HG02610 (cell line): ENCODE measurements around the gene IP6K1.
"Not testable (repeated sequence)": the region's sequence is repeated elsewhere in the genome, so short reads cannot be mapped to it uniquely, and the experiment has no call there.

Experiments
- ATAC-seq: cut with Tn5 transposase; IDR thresholded peaks from one replicate; pipeline ENCODE4 v1.9.1; 2021; ENCODE audit warnings: mild to moderate bottlenecking, moderate library complexity; ENCODE audit not compliant: unreplicated experiment

The IP6K1 gene

DNA sequence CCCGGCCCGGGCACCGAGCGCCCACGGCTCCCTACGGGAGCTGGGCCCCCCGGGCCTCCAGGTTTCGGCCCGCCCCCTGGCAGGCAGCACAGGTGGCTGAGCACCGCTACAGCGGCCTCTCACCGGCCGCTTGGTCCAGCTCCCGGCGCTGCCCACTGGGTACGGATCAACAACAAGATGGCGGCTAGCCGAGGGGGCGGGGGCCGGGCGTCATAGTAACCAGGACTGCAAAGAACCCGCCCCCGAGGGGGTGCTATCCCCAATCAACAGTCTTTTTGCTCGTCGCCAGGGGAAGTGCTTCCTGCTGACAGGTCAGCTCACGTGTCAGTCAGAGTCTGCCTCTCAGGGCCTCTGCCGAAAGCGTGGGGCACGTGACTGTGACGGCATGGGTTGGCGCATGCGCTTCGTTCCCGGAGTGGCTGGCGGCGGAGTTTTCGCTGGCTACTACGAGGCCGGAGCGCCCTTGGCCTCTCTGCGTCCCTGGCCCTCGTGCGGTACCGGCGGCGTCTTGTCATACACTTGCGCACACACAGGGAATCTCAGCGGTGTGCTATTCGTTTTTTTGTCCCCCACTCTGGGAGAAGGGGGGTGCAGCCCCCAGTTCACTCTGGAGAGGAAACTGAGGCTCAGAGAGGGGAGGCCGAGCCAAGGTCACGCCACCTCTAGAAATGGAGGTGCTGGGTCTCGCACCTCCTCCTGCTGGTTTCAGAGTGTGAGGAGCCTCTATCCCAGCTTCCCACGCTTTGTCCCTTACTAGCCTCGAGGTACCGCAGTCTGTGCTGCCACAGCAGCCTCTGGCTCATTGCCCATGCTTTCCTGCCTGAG lies at the start of gene IP6K1:
Gene IP6K1, minus strand, starts transcription at position 186 of the 825 bp plus-strand sequence. CDS start 38,502 bp downstream, outside the sequence.
- peak; percentile 99 for ATAC-seq

DNA sequence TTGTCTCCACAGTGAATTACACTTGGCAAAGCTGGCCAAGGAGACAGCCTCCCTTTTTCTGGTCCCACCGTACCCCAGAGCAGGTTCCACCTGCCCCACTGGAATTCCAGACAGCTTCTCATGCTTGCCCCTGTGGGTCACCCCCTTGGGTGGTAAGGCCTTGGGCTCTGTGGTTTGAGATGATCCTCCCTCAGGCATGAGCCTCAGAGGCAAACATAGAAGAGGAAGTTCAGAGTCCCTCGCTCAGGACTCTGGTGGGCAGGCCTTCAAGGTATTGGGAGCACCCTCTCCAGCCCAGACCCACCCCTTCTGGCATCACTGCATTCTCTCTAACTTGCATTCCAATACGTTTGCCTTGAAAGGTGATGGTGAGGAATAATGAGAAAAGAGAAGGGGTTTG lies 45.0 kb upstream of the IP6K1 start:
- ATAC-seq = no peak

DNA sequence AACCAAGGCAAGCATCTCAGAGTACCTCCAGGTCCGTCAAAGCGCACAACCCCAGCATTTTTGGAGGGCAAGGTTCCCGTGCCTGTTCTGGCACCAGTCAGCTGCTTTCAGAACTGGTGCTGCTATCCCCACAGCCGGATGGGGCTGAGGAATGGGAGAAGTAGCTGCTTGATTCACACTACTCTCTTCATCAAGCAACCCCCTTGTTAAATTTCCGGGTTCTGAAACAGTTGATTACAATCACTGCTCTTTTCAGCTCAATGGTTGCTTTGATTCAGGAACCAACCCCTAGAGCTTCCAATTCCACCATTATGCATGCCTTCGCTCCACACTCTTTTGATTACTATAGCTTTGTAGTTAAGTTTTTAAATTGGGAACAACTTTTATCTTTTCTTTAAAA lies 39.7 kb upstream of the IP6K1 start:
- ATAC-seq = no peak

DNA sequence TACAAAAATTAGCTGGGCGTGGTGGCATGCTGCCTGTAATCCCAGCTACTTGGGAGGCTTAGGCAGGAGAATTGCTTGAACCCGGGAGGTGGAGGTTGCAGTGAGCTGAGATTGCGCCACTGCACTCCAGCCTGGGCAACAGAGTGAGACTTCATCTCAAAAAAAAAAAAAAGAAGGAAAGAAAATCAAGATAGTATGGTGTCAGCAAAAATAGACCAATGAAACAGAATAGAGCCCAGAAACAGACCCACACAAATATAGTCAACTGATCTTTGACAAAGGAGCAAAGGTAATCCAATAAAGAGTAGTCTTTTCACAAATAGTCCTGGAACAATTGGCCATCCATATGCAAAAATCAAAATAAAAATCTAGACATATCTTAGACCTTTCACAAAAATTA lies 36.8 kb upstream of the IP6K1 start:
- ATAC-seq = not testable (repeated sequence)

DNA sequence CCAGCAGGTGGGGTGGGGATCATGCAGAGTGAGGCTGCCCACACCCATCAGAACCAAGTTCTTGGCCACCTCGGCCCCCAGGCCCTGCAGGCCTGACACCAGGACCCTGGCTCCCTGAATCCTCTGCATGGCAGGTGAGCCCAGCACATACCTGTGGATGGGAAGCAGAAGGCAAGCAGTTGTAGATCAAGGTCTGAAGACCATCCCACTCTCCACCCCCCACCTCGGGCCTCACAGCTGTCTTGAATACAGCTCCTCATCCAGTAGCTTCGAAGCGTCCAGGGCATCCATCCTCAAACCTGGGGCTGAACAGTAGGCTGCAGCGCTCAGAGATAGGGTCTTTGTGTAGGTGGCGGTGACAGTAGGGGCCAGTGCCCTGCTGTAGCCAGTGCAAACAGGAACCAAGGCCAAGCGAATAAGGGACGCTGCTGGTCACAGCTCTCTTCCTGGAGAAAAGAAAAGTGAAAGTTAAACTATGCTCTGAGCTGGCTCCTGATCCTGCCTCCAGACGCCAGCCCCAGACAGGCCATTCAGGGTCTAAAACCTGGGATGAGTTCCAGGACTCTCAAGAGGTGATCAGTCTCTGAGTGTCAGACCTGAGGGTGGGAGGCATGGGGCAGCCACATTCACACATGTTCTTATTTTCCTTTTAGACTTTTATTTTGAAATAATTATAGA lies 27.3 kb upstream of the IP6K1 start, which contains the start of gene UBA7:
Gene UBA7, minus strand, starts transcription at position 457 of the 678 bp plus-strand sequence. Its CDS starts 166 bp downstream, at position 291.
- ATAC-seq = peak; percentile 81

DNA sequence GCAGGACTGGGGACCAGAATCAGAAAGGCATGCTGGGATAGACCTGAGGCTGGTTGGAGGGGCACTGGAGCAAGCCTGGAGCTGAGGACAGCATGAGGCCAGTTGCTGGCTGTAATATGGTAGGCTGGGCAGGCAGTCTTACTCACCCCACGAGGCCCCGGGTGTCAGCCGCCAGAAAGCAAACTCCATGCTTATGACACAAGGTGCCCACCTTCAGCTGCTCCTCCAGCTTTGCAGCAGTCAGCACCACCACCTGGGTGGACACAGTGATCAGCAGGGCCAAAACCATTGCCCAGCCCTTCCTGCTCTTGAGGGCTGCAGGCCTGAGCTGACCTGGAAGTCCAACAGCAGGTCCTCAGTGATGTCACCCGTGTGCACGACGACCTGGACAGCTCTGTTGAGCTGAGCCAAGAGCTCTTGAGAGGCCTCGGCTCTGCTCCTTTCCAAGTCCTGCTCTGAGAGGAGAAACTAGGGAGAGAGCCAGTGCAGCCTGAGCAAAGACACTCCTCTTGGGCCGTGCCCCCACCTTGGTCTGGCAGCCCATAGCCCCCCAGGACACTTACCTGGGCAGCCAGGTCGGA lies 26.7 kb upstream of the IP6K1 start:
- ATAC-seq = no peak

DNA sequence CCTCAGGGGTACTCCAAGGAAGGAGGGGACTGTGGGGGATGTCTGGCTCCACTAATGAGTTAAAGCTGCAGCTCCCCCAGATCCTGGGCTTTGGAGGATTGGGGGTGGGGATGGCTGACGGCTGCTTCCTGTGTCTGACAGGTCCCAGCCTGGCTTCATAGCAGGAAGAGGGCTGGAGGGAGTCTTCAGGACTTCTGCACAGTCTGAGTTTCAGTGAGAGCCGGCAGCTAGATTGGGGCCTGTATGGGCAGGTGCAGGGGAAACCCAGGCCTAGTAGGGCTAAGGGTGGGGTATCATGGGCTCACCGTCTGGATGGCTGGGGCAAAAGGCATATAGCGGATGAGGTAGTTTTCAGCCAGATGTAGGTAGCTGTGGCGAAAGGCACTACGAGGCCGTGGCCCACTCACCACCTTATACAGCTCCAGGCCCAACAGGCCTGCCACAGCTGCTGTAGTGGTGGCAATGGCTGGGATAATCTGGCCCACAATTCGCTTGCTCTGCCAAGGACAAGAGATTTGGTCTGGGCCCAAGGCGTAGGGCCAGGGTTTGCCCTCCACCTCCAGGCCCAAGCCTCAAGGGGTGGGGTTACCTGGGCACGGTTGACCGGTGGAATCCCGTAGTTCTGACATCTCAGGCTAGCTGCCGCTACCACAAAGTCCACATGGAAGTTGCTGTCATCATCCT lies 21.2 kb upstream of the IP6K1 start:
- ATAC-seq = no peak

DNA sequence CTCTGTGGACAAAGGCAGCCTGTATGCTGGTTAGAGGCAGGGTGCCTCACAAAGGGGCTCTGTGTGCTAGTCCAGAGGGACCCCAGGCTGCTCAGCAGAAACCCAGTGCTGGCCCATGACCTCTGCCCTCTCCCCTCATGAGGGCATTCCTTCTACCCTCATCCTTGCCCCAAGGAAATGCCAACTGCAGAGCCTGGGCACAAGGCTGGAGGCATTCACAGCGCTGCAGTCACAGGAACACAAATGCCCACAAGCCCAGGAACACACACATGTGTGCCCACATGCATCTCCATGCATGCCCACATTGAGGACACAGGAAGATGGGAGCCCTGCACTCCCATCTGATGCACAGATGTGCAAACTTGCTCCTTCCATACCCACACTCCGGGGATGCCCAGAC lies 20.5 kb upstream of the IP6K1 start:
- ATAC-seq = no peak

DNA sequence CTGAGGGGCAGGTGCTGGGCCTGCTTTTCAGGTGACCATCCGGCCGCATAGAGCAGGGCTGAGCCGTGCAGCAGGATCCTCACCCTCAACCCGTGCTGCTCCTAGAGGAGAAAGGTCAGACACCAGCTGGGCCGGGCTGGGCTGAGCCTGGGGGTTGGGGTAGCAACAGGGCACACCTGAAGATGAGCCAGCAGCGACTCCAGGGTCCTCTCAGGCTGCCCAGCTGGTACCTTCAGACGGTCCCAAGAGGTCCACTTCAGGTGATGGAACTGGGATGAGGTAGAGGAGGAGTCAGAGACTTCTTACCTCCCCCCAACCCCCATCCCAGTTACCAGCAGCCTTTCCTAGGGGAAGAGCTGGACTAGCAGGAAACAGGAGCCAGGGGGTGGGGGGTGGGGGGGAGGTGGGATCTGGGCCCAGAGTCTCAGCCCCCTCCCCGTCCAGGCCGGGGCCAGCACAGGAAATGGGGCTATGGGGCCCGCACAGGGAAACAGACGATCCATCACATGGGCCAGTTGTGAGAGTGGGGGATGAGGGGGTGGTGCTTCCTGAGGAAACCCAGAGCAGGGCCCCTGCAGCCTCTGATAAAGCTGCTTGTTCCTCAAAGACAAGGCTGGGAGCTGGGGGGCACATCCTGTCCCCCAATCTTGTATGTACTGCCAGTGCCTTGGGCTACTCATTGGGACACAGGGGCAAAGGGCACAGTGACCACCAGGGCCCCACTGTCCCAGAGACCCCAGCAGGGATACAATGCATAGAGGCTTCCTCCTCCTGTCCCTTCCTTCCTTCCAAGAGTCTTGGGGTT lies 19.8 kb upstream of the IP6K1 start:
- no peak for ATAC-seq

DNA sequence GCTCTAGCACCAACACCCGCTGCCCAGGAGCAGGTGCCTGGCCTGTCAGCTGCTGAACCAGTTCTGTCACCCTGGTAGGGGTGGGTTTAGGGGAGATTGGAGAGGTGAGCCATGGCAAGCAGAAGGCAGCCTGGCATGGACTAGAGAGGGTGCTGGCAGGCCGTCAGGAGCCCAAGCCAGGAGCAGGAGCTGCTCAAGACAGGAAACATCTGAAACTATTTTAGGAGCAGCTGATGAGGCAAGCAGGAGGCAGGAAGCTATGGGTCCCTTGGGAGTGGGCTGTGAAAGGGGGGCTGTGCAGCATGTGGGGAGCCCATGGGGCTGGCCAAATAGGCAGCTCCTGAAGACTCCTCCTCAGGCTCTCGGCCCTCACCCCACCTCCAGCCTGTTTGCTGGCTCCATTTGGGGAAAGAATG lies 19.0 kb upstream of the IP6K1 start:
- ATAC-seq = no peak

DNA sequence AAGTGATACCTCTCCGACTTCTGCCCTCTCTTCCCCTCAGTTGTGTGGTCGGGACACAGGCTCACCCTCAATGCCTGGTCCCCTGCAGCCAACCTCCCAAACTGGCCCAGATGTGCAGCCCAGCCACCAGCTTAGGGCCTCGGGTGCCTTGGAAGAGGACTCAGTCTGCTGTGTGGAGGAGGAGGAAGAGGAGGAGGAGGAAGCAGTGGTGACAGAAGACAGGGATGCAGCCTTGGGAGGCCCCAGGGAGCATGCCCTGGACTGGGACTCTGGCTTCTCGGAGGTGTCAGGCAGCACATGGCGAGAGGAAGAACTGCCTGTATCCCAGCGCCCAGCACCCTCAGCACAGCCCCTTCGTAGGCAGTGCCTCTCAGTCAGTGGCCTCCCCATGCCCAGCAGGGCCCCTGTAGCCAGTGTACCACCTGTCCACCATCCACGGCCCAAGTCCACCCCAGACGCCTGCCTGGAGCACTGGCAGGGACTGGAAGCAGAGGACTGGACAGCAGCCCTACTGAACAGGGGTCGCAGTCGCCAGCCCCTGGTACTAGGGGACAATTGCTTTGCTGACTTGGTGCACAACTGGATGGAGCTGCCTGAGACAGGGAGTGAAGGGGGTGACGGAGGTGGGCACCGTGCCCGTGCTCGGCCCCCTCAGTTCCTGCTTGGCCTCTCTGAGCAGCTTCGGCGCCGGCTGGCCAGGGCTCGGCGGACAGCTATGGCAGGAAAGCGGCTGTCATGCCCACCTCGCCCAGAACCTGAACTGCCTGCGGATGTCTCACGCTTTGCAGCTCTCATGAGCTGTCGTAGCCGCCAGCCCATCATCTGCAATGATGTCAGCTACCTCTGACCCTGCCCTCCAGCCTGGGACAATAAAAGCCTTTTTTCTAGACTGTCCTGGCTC lies 18.0 kb upstream of the IP6K1 start:
- no peak for ATAC-seq

DNA sequence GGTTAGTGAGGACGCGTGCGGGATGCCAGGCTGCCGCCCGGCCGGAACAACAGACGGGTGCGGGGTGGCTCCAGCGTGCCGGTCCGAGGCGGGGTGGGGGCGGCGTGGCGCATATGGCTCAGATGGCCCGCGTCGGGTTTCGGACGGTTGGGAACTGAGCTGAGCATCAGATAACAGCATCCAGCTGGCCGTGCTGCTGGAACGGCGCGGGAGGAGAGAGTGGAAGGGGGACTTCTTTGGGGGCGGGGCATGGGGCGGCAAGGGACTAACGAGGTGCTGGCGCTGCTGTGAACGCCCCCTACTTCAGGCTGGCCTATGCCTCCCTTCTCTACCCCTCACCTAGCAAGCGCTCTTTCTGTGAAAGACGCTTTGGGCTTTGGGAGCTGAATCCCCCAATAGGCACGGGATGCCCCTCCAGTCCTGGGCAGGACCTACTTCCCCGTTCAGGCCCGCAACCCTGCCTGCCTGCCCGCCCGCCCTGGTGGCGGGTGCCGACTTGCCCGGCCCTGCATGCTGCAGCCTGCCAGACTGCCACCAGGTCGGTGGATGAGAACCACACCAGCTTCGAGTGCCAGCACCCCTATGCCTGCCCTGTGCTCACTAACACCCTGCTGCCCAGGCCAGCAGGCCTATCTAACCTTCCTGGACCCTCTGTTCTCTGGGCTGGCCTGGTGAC lies 17.3 kb upstream of the IP6K1 start:
- peak; percentile 6 for ATAC-seq

DNA sequence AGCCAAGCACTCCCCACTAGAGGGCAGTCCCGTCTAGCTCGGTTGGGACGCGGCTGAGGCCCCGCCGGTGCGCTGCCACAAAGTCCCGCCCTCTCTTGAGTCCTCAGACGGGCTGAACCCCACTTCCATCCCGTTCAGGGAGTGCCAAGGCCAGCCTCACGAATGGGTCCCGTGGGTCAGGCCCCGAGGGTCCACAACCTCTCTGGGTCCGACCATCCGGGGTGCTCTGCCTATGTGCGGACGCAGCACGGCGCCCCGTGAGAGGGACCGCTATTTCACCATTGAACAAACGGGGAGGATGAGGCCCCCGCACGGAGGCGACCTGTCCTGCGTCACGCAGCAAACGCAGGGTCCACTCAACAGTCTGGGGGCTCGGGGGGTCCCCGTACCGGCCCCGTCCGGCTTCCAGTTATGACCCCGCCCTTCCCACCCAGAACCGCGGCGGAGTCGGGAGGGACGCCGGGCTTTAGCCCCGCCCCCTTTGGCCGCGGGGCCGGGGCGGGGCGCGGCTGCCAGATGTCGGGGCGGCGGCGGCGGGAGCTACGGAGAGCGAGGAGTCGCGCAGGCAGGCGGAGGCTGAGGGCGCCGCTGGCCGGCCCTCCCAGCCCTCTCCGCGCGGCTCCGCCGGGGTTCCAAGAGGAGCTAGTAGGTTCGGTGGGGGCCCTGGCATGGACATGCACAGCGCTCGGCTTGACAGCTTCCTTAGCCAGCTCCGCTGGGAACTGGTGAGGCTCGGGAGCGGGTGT lies 16.6 kb upstream of the IP6K1 start, which contains the start of gene INKA1:
Gene INKA1, plus strand, starts transcription at position 543 of the 746 bp plus-strand sequence. Its CDS starts 132 bp downstream, at position 675.
- peak; percentile 53 for ATAC-seq

DNA sequence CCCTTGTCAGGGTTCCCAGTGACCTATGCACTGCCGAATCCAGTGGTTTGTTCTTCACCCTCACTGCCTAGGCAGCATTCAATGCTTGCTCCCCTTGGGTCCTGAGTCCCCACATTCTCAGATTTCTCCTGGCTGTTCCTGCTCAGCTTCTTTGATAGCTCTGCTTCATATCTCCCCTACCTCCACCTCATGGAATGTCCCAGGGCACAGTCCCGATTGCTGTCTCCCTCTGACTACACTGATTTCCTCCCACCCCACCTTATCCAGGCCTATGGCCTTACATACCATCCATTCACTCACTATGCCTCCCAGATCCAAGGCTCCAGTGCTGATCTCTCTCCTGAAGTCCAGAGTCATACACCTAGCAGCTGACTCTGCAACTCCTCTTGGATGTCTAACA lies 14.8 kb upstream of the IP6K1 start:
- ATAC-seq = no peak

DNA sequence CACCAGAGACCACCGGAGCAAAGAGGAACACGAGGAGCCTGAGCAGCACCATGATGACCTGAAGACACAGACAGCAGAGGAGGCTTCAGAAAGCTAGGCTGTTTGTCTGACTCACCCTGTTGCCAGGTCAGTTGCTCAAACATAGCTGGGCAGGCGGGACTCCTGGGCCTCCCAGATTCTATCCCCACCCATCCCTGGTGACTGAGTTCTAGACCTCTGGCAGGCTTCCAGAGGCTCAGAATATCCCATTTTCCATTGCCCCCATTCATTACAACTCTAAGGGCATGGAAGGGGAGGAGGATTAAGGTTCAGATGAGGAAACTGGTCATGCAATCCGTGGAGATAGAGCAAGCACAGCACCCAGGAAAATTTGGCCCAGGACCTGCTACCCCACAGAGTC lies 13.4 kb upstream of the IP6K1 start, which contains the start of gene CDHR4:
Gene CDHR4, minus strand, starts transcription at position 113 of the 400 bp plus-strand sequence. Its CDS starts 61 bp downstream, at position 52.
- ATAC-seq = no peak

DNA sequence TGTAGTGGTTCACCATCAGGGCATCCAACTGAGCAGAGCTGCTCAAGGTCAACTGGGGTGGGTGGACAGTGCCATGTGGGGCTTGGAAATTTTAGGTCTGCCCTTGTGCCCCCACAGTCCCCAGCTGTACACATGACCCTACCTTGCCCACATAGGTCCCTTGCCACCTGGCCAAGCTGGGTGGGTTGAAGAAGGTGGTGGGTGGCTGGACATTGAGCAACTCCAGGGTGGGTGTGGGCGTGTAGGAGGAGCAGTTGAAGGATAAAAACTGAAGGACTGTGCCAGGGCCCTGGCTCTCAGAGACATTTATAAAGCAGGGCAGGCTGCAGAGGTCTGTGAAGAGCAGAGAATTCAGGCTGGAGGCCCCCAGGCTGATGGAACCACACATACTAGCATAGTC lies 12.8 kb upstream of the IP6K1 start:
- ATAC-seq = no peak

DNA sequence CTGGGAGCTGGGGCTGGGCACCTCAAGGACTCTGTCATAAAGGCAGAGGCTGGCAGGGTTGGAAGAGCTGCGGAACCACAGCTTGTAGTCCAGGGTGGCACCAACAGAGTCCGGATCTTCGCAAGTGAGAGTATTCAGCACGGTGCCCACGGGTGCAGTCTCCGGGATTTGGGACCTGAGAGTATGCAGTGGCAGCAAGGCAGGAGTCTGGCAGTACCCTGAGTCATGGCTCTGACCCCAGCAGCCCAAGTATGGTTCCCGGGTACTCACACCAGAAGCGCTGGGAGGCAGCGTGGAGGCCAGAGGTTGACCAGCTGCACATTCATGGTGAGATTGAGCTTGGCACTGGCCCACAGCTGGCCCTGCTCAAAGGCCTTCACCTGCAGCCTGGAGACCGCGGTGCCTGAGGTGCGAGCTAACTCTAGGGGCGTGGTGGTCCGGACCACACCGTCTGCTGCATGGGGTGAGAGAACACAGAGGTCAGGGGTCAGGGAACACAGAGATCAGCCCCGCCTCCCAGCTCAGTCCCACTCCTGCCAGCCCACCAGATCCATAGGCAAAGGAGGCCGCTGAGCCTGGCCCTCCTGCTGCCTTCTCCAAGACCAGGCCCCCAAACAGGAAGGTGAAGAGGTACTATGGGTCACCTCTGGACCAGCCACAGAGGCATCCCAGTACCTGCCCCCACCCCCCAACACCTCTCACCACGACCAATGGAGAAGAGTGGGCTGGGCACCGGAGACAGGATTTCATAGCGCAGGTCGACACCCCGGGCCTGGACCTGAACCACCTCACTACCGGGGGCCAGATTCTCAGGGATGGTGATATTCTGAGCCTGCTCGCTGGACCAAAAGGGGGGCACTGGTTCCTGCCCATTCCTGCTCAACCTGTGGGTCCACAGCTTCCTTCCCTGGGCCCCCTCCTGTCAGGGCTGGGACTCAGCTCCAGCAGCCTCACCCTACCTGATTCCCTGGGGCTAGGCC lies 8.9 kb upstream of the IP6K1 start:
- ATAC-seq = no peak
